Measurements from ENCODE around the gene GPC2. TPM values are rescaled to one million over a fixed set of nuclear protein-coding genes. Genes with fewer than 3 reads are reported as not detected.
"Not testable (repeated sequence)": the region's sequence is repeated elsewhere in the genome, so short reads cannot be mapped to it uniquely, and the experiment has no call there.

Gene GPC2
- polyA plus RNA-seq, 6 donors from 2014 or later: 0.18 to 0.84 (median 0.28) TPM; not detected in 2

GRCh38 chr7:100214356-100214755 is 37.2 kb upstream of the GPC2 start:
- not testable (repeated sequence) for H3K9me3 Mint-ChIP-seq, H3K27me3 Mint-ChIP-seq, DNase-seq, H3K36me3 Mint-ChIP-seq
- peak overlapping the region; percentile 26 to 82 (median 66) for H3K4me3 Mint-ChIP-seq
- peak in 1 of 2 donors; percentile 9 for ATAC-seq (ENCODE audit: low read depth in 2 of 2)
- H3K4me1 Mint-ChIP-seq: peaks cover 59 to 91% (median 83%) of the 10 kb centered on the region in 3 donors
- peak overlapping the region; percentile 38 to 94 (median 86) for H3K27ac Mint-ChIP-seq

- Mint-ChIP-seq H3K27ac (peak overlapping the region; percentile 62 to 94 (median 83)), H3K4me3 (peak overlapping the region in 7 of 8 donors; percentile 13 to 82 (median 34)), H3K9me3 (no peaks in the 10 kb centered on the region), H3K36me3 (peaks cover 0 to 8% of the 10 kb centered on the region in 2 donors), H3K27me3 (no peaks in the 10 kb centered on the region), H3K4me1 (peaks cover 59 to 91% (median 83%) of the 10 kb centered on the region in 3 donors)
- ATAC-seq (ENCODE audit: low read depth in 2 of 2) (no peak), DNase-seq (no peak)
Measured at GRCh38 chr7:100213672-100214071, 36.5 kb upstream of the GPC2 start.

- Mint-ChIP-seq H3K36me3 (peaks cover 0 to 8% of the 10 kb centered on the region in 2 donors), H3K27me3 (no peaks in the 10 kb centered on the region), H3K4me1 (peaks cover 65 to 93% (median 84%) of the 10 kb centered on the region in 3 donors), H3K4me3 (peak overlapping the region in 7 of 8 donors; percentile 10 to 95 (median 56)), H3K27ac (peak overlapping the region in 4 of 6 donors; percentile 51 to 95 (median 77)), H3K9me3 (no peaks in the 10 kb centered on the region)
- no peak for ATAC-seq (ENCODE audit: low read depth in 2 of 2)
- DNase-seq: no peak
Measured at GRCh38 chr7:100212631-100213286, 35.6 kb upstream of the GPC2 start.

- peaks cover 0 to 8% of the 10 kb centered on the region in 2 donors for H3K36me3 Mint-ChIP-seq
- no peaks in the 10 kb centered on the region for H3K27me3 Mint-ChIP-seq
- peak overlapping the region; percentile 69 to 95 (median 88) for H3K4me3 Mint-ChIP-seq
- peaks cover 62 to 82% (median 77%) of the 10 kb centered on the region in 3 donors for H3K4me1 Mint-ChIP-seq
- ATAC-seq (ENCODE audit: low read depth in 2 of 2): peak; percentile 97 to 98
- H3K27ac Mint-ChIP-seq: peak overlapping the region; percentile 89 to 98 (median 96)
- no peaks in the 10 kb centered on the region for H3K9me3 Mint-ChIP-seq
- peak; percentile 61 for DNase-seq
Measured at GRCh38 chr7:100211342-100211780, 34.2 kb upstream of the GPC2 start.

DNA sequence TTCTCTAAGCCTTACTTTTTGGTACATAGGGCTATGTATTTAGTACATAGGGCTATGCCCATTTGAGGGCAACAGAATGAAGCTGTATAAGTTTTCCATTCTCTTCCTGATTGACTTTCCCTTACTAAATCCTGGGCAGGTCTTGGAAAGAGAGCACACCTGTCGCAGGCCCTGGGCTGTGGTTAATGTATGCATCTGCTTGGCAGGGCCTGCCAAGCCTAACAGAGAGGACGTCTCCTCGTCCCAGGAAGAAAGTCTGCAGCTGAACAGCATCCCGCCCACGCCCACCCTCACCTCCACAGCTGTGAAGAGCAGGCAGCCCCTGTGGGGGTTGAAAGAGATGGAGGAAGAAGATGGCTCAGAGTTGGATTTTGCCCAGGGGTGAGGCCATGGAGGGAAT is 33.6 kb upstream of the GPC2 start:
- H3K4me1 Mint-ChIP-seq: peaks cover 62 to 77% (median 75%) of the 10 kb centered on the region in 3 donors
- ATAC-seq (ENCODE audit: low read depth in 2 of 2) (no peak), DNase-seq (no peak)
- peak overlapping the region in 5 of 6 donors; percentile 75 to 98 (median 95) for H3K27ac Mint-ChIP-seq
- H3K36me3 Mint-ChIP-seq: peaks cover 0 to 8% of the 10 kb centered on the region in 2 donors
- peak overlapping the region in 6 of 8 donors; percentile 20 to 95 (median 80) for H3K4me3 Mint-ChIP-seq
- no peaks in the 10 kb centered on the region for H3K27me3 Mint-ChIP-seq
- H3K9me3 Mint-ChIP-seq: no peaks in the 10 kb centered on the region

DNA sequence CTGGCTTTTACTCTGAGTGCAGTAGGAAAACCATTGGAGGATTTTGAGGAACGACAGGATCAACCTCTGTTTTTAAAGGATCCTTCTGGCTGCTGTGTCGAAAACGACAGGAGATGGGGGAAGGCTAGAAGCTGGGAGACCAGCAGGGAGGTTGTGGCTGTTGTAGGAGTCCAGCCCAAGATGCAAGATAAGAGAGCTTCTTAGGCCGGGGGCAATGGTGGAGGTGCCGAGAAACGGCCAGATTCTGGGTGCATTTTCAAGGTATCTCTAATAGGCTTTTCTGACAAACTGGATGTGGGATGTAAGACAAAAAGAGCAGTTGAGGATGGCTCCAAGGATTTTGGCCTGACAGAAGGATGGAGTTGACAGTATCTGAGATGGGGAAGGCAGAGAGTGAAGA is 32.3 kb upstream of the GPC2 start:
- DNase-seq: no peak
- H3K27me3 Mint-ChIP-seq: no peaks in the 10 kb centered on the region
- no peak for ATAC-seq (ENCODE audit: low read depth in 2 of 2)
- H3K4me3 Mint-ChIP-seq: peak overlapping the region in 7 of 8 donors; percentile 3 to 59 (median 31)
- H3K9me3 Mint-ChIP-seq: no peaks in the 10 kb centered on the region
- H3K27ac Mint-ChIP-seq: peak overlapping the region in 5 of 6 donors; percentile 32 to 95 (median 89)
- peaks cover 55 to 64% (median 62%) of the 10 kb centered on the region in 3 donors for H3K4me1 Mint-ChIP-seq
- H3K36me3 Mint-ChIP-seq: peaks cover 0 to 10% of the 10 kb centered on the region in 2 donors

GRCh38 chr7:100208911-100209408 is 31.8 kb upstream of the GPC2 start:
- ATAC-seq (ENCODE audit: low read depth in 2 of 2) (no peak), DNase-seq (no peak)
- Mint-ChIP-seq H3K36me3 (peaks cover 0 to 15% of the 10 kb centered on the region in 2 donors), H3K27ac (peak overlapping the region in 5 of 6 donors; percentile 47 to 95 (median 89)), H3K4me3 (peak overlapping the region; percentile 21 to 76 (median 52)), H3K27me3 (no peaks in the 10 kb centered on the region), H3K4me1 (peaks cover 55 to 62% (median 62%) of the 10 kb centered on the region in 3 donors), H3K9me3 (no peaks in the 10 kb centered on the region)

- no peak for DNase-seq
- H3K4me3 Mint-ChIP-seq: no peak overlapping the region
- peaks cover 50 to 58% (median 53%) of the 10 kb centered on the region in 3 donors for H3K4me1 Mint-ChIP-seq
- H3K36me3 Mint-ChIP-seq: peaks cover 0 to 8% of the 10 kb centered on the region in 2 donors
- H3K27me3 Mint-ChIP-seq: no peaks in the 10 kb centered on the region
- peak overlapping the region in 1 of 6 donors; percentile 66 for H3K27ac Mint-ChIP-seq
- H3K9me3 Mint-ChIP-seq: no peaks in the 10 kb centered on the region
- no peak for ATAC-seq (ENCODE audit: low read depth in 2 of 2)
Measured at GRCh38 chr7:100204454-100204853, 27.3 kb upstream of the GPC2 start.

GRCh38 chr7:100200693-100201092 is 23.5 kb upstream of the GPC2 start:
- Mint-ChIP-seq H3K36me3 (peaks cover 0 to 8% of the 10 kb centered on the region in 2 donors), H3K9me3 (peaks cover 0 to 4% (median 0%) of the 10 kb centered on the region in 7 donors), H3K27me3 (no peaks in the 10 kb centered on the region)

DNA sequence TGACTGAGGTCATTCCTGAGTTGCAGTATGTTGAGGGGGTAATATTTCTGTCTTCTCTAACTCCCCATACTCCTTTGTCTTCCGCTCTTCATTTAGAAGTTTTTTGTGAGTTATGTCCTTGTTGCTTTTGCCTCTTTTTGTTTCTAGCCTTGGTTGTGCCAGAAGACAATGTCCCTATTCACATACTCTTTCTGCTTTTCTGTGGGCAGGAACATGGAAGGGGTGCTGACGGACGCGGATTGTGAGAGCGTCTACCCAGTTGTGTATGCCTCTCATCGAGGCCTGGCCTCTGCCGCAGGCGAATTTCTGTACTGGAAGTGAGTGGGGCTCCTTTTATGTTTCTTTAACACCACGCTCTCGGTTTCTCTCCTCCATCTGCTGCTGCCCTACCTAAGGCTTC is 21.1 kb upstream of the GPC2 start:
- no peak for ATAC-seq (ENCODE audit: low read depth in 2 of 2)
- H3K4me3 Mint-ChIP-seq: peak overlapping the region in 4 of 8 donors; percentile 6 to 53 (median 38)
- peak overlapping the region; percentile 57 to 96 (median 85) for H3K27ac Mint-ChIP-seq

More at GRCh38 chr7:100200693-100201092, 23.5 kb upstream of the GPC2 start:
- Mint-ChIP-seq H3K4me3 (peak overlapping the region in 4 of 8 donors; percentile 34 to 70 (median 64)), H3K4me1 (peaks cover 61 to 76% (median 67%) of the 10 kb centered on the region in 3 donors), H3K27ac (peak overlapping the region in 5 of 6 donors; percentile 61 to 97 (median 78))
- DNase-seq (no peak), ATAC-seq (ENCODE audit: low read depth in 2 of 2) (no peak)

GRCh38 chr7:100195901-100196322 is 18.7 kb upstream of the GPC2 start:
- H3K4me1 Mint-ChIP-seq: peaks cover 72 to 95% (median 84%) of the 10 kb centered on the region in 3 donors
- H3K36me3 Mint-ChIP-seq, H3K9me3 Mint-ChIP-seq, H3K27me3 Mint-ChIP-seq: not testable (repeated sequence)
- peak overlapping the region; percentile 75 to 96 (median 90) for H3K27ac Mint-ChIP-seq
- peak overlapping the region; percentile 9 to 83 (median 60) for H3K4me3 Mint-ChIP-seq
- DNase-seq (peak; percentile 57), ATAC-seq (ENCODE audit: low read depth in 2 of 2) (peak; percentile 51 to 55)

More for the DNA sequence above, 21.1 kb upstream of the GPC2 start:
- Mint-ChIP-seq H3K36me3 (no peaks in the 10 kb centered on the region), H3K4me1 (peaks cover 64 to 90% (median 75%) of the 10 kb centered on the region in 3 donors), H3K27me3 (no peaks in the 10 kb centered on the region), H3K9me3 (peaks cover 0 to 4% (median 0%) of the 10 kb centered on the region in 7 donors)
- no peak for DNase-seq

- peak overlapping the region in 6 of 8 donors; percentile 17 to 83 (median 46) for H3K4me3 Mint-ChIP-seq
- H3K27me3 Mint-ChIP-seq: no peaks in the 10 kb centered on the region
Measured at GRCh38 chr7:100195222-100195621, 18.0 kb upstream of the GPC2 start.

DNA sequence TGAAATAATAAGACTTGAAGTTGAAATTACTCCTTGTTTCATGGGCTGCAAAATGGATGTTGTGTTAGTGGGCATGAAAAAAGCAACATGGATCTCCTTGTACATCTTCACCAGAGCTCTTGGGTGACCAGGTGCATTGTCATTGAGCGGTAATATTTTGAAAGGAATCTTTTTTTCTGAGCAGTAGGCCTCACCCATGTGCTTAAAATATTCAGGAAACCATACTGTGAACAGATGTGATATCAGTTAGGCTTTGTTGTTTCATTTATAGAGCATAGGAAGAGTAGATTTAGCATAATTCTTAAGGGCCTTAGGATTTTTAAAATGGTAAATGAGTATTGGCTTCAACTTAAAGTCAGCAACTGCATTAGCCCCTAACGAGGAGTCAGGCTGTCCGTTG is 15.8 kb upstream of the GPC2 start:
- peaks cover 0 to 4% (median 0%) of the 10 kb centered on the region in 7 donors for H3K9me3 Mint-ChIP-seq
- peaks cover 65 to 85% (median 74%) of the 10 kb centered on the region in 3 donors for H3K4me1 Mint-ChIP-seq
- H3K4me3 Mint-ChIP-seq: peak overlapping the region; percentile 17 to 84 (median 74)
- DNase-seq: no peak
- no peaks in the 10 kb centered on the region for H3K27me3 Mint-ChIP-seq
- H3K27ac Mint-ChIP-seq: peak overlapping the region in 5 of 6 donors; percentile 92 to 98 (median 97)
- no peak for ATAC-seq (ENCODE audit: low read depth in 2 of 2)
- no peaks in the 10 kb centered on the region for H3K36me3 Mint-ChIP-seq

More at GRCh38 chr7:100195222-100195621, 18.0 kb upstream of the GPC2 start:
- DNase-seq (no peak), ATAC-seq (ENCODE audit: low read depth in 2 of 2) (no peak)
- H3K27ac Mint-ChIP-seq: peak overlapping the region in 3 of 6 donors; percentile 75 to 94 (median 91)
- peaks cover 73 to 95% (median 84%) of the 10 kb centered on the region in 3 donors for H3K4me1 Mint-ChIP-seq
- H3K36me3 Mint-ChIP-seq: no peaks in the 10 kb centered on the region
- peaks cover 0 to 4% (median 0%) of the 10 kb centered on the region in 7 donors for H3K9me3 Mint-ChIP-seq

All from naive B cell (primary cell).